Fibroblast of lung (primary cell): ENCODE measurements around the gene FOSL2. TPM values are rescaled to one million over a fixed set of nuclear protein-coding genes. Genes with fewer than 3 reads are reported as not detected.

Source experiments
- DNase-seq, 2 donors: peaks; one replicate each; pipeline versions ENCODE4 v3.0.0 to v3.0.0-alpha.2; 2010; ENCODE audit warnings: low read depth in 2 of 2
- H2AFZ ChIP-seq: 2 replicates; pipeline ENCODE4 v1.5.1; 2012; ENCODE audit warnings: low read length, control low read depth, inconsistent platforms
- H3K27ac ChIP-seq: 2 replicates; pipeline ENCODE4 v1.5.1; 2011; ENCODE audit warnings: low read length, control low read depth; ENCODE audit not compliant: insufficient read depth
- H3K27me3 ChIP-seq: 2 replicates; pipeline ENCODE4 v1.5.1; 2011; ENCODE audit warnings: mild to moderate bottlenecking, low read length; ENCODE audit not compliant: control insufficient read depth, insufficient read depth
- H3K36me3 ChIP-seq: 2 replicates; pipeline ENCODE4 v1.5.1; 2011; ENCODE audit warnings: low read length; ENCODE audit not compliant: control insufficient read depth, insufficient read depth
- H3K4me1 ChIP-seq: 2 replicates; pipeline ENCODE4 v1.5.1; 2011; ENCODE audit warnings: low read length; ENCODE audit not compliant: control insufficient read depth, insufficient read depth; ENCODE audit errors: extremely low read depth
- H3K4me2 ChIP-seq: 2 replicates; pipeline ENCODE4 v1.5.1; 2011; ENCODE audit warnings: low read length, control low read depth; ENCODE audit not compliant: insufficient read depth; ENCODE audit errors: extremely low read depth
- H3K4me3 ChIP-seq, 4 experiments: fragments of 200-600 bp in 1 of 4; sonication (generic) in 1 of 4; replicated peaks in 1 of 4; 2 replicates each; pipeline ENCODE4 v1.5.1; 2011 to 2016; ENCODE audit warnings: low read length in 4 of 4, low read depth in 3 of 4, mild to moderate bottlenecking in 3 of 4, control low read depth in 2 of 4, inconsistent platforms in 1 of 4, mixed read lengths in 1 of 4; ENCODE audit not compliant: insufficient read depth in 1 of 4; ENCODE audit errors: control extremely low read depth in 1 of 4
- H3K79me2 ChIP-seq: 2 replicates; pipeline ENCODE4 v1.5.1; 2012; ENCODE audit warnings: mild to moderate bottlenecking, low read length, inconsistent platforms; ENCODE audit not compliant: control insufficient read depth, insufficient read depth
- H3K9ac ChIP-seq: 2 replicates; pipeline ENCODE4 v1.5.1; 2011; ENCODE audit warnings: mild to moderate bottlenecking, low read length, control low read depth; ENCODE audit not compliant: insufficient read depth
- H3K9me3 ChIP-seq: 2 replicates; pipeline ENCODE4 v1.5.1; 2012; ENCODE audit warnings: low read depth, low read length; ENCODE audit not compliant: control insufficient read depth, insufficient read depth
- H4K20me1 ChIP-seq: 2 replicates; pipeline ENCODE4 v1.5.1; 2011; ENCODE audit warnings: low read length; ENCODE audit not compliant: control insufficient read depth, insufficient read depth; ENCODE audit errors: extremely low read depth
- CTCF ChIP-seq, 2 donors: IDR thresholded peaks in 1 of 2; conservative IDR thresholded peaks in 1 of 2; 1 replicate in 1 of 2; 2 replicates in 1 of 2; pipeline ENCODE4 v1.5.1; 2011 to 2012; ENCODE audit warnings: low read length in 2 of 2, control low read depth in 1 of 2, inconsistent platforms in 1 of 2, low read depth in 1 of 2, mild to moderate bottlenecking in 1 of 2
- EZH2 ChIP-seq: IDR thresholded peaks from 2 replicates; pipeline ENCODE4 v1.5.1; 2012; ENCODE audit warnings: low read length, control low read depth, mild to moderate bottlenecking; ENCODE audit errors: missing control alignments
- polyA plus RNA-seq, 2 donors: library from polyadenylated mRNA; depleted of rRNA in 1 of 2; stranded (reverse) in 1 of 2; unstranded in 1 of 2; fragments of >200 nt; gene quantifications; 2 replicates each; pipeline ENCODE4 v1.2.1, GENCODE V29; 2011 to 2012; ENCODE audit warnings: missing spikeins in 1 of 2
- total RNA-seq: library from RNA; depleted of rRNA; stranded (reverse); fragments of >200 nt; gene quantifications from 2 replicates; pipeline ENCODE4 v1.2.1, GENCODE V29; 2014

The FOSL2 gene
- total and polyA plus RNA-seq, 2 donors (not counting 1 experiment from before 2014, with no cell fraction given), result 58.9 to 83.6 TPM

GRCh38 chr2:28377195-28377816 is 15.4 kb upstream of the FOSL2 start:
- no peak for TF ChIP-seq EZH2
- TF ChIP-seq CTCF (conservative IDR thresholded peaks at IDR 0.05 in 1 of 2, IDR thresholded peaks at IDR 0.05 in 1 of 2; ENCODE audit: low read depth in 1 of 2, low read length in 2 of 2), result no peak
- no peak for DNase-seq
- Histone ChIP-seq H2AFZ (no peak overlapping the region), H3K79me2 (no peaks in the 10 kb centered on the region), H3K9me3 (no peaks in the 10 kb centered on the region), H3K4me3 (no peak overlapping the region), H3K27me3 (peaks cover 4% of the 10 kb centered on the region), H3K4me1 (no peaks in the 10 kb centered on the region), H3K36me3 (no peaks in the 10 kb centered on the region), H3K4me2 (no peak overlapping the region), H4K20me1 (no peaks in the 10 kb centered on the region), H3K9ac (no peak overlapping the region), H3K27ac (no peak overlapping the region)

GRCh38 chr2:28377984-28378678 is 14.5 kb upstream of the FOSL2 start:
- Histone ChIP-seq H3K9me3 (no peaks in the 10 kb centered on the region), H3K4me1 (no peaks in the 10 kb centered on the region), H3K9ac (no peak overlapping the region), H3K27ac (no peak overlapping the region), H3K79me2 (no peaks in the 10 kb centered on the region), H4K20me1 (no peaks in the 10 kb centered on the region), H3K36me3 (no peaks in the 10 kb centered on the region), H3K27me3 (peaks cover 2% of the 10 kb centered on the region), H3K4me2 (no peak overlapping the region), H3K4me3 (no peak overlapping the region), H2AFZ (no peak overlapping the region)
- TF ChIP-seq EZH2 (no peak), CTCF (conservative IDR thresholded peaks at IDR 0.05 in 1 of 2, IDR thresholded peaks at IDR 0.05 in 1 of 2; ENCODE audit: low read depth in 1 of 2, low read length in 2 of 2) (no peak)
- no peak for DNase-seq

- no peak for DNase-seq
- Histone ChIP-seq H4K20me1 (no peaks in the 10 kb centered on the region), H3K4me3 (no peak overlapping the region), H3K79me2 (no peaks in the 10 kb centered on the region), H3K27ac (no peak overlapping the region), H2AFZ (no peak overlapping the region), H3K4me2 (no peak overlapping the region), H3K27me3 (peaks cover 2% of the 10 kb centered on the region), H3K4me1 (no peaks in the 10 kb centered on the region), H3K36me3 (no peaks in the 10 kb centered on the region), H3K9me3 (no peaks in the 10 kb centered on the region), H3K9ac (no peak overlapping the region)
- TF ChIP-seq CTCF (conservative IDR thresholded peaks at IDR 0.05 in 1 of 2, IDR thresholded peaks at IDR 0.05 in 1 of 2; ENCODE audit: low read depth in 1 of 2, low read length in 2 of 2), result no peak
- no peak for TF ChIP-seq EZH2
These were observed 13.7 kb upstream of the FOSL2 start for GRCh38 chr2:28378679-28379584.
